ENCODE results near the gene CSNK1A1. TPM values are rescaled to one million over a fixed set of nuclear protein-coding genes. Genes with fewer than 3 reads are reported as not detected.

The CSNK1A1 gene
- total RNA-seq, 4 donors from 2014 or later: 157 to 252 (median 215) TPM

GRCh38 chr5:149478761-149479160 is 72.5 kb downstream of the CSNK1A1 start:
- in situ Hi-C loops (cut with MboI; ENCODE audit: low sequenced_read_pairs in 4 of 4) (no loop called here), intact Hi-C loops (cut with DNase I; ENCODE audit: low total_unique reads) (no loop called here)
- ATAC-seq: no peak
- Histone ChIP-seq H3K27me3 (no peaks in the 10 kb centered on the region), H3K4me3 (no peak overlapping the region), H3K9me3 (no peaks in the 10 kb centered on the region), H3K36me3 (no peaks in the 10 kb centered on the region), H3K27ac (no peak overlapping the region), H3K4me1 (peaks cover 11 to 17% of the 10 kb centered on the region in 2 donors)
- TF ChIP-seq CTCF (IDR thresholded peaks at IDR 0.05 in 4 of 5, conservative IDR thresholded peaks at IDR 0.05 in 1 of 5): no peak
- no peak for TF ChIP-seq POLR2A (IDR thresholded peaks at IDR 0.05)
- DNase-seq: no peak

- TF ChIP-seq CTCF (IDR thresholded peaks at IDR 0.05 in 4 of 5, conservative IDR thresholded peaks at IDR 0.05 in 1 of 5) (no peak), POLR2A (IDR thresholded peaks at IDR 0.05) (no peak)
- DNase-seq (no peak), ATAC-seq (no peak)
- H3K27ac ChIP-seq: no peak overlapping the region
- no peaks in the 10 kb centered on the region for H3K9me3 ChIP-seq
- intact Hi-C loops (cut with DNase I; ENCODE audit: low total_unique reads): no loop called here
- H3K4me1 ChIP-seq: peaks cover 0 to 10% of the 10 kb centered on the region in 2 donors
- no peak overlapping the region for H3K4me3 ChIP-seq
- H3K36me3 ChIP-seq: no peaks in the 10 kb centered on the region
- in situ Hi-C loops (cut with MboI; ENCODE audit: low sequenced_read_pairs in 4 of 4): no loop called here
- no peaks in the 10 kb centered on the region for H3K27me3 ChIP-seq
Observed at GRCh38 chr5:149475777-149476176, 75.5 kb downstream of the CSNK1A1 start.

GRCh38 chr5:149474198-149474597 is 77.0 kb downstream of the CSNK1A1 start:
- no peaks in the 10 kb centered on the region for H3K36me3 ChIP-seq
- in situ Hi-C loops (cut with MboI; ENCODE audit: low sequenced_read_pairs in 4 of 4): no loop called here
- no peaks in the 10 kb centered on the region for H3K27me3 ChIP-seq
- ATAC-seq (peak; percentile 31 to 58), DNase-seq (peak; percentile 34 to 58)
- H3K4me3 ChIP-seq: no peak overlapping the region
- H3K4me1 ChIP-seq: peaks cover 0 to 10% of the 10 kb centered on the region in 2 donors
- intact Hi-C loops (cut with DNase I; ENCODE audit: low total_unique reads): no loop called here
- no peak for TF ChIP-seq CTCF (IDR thresholded peaks at IDR 0.05 in 4 of 5, conservative IDR thresholded peaks at IDR 0.05 in 1 of 5)
- no peak for TF ChIP-seq POLR2A (IDR thresholded peaks at IDR 0.05)
- H3K9me3 ChIP-seq: no peaks in the 10 kb centered on the region
- no peak overlapping the region for H3K27ac ChIP-seq

- DNase-seq: no peak
Observed at GRCh38 chr5:149473441-149473840, 77.8 kb downstream of the CSNK1A1 start.

More at GRCh38 chr5:149473441-149473840, 77.8 kb downstream of the CSNK1A1 start:
- ATAC-seq: no peak
- no peaks in the 10 kb centered on the region for H3K36me3 ChIP-seq
- H3K9me3 ChIP-seq: no peaks in the 10 kb centered on the region
- no peak for TF ChIP-seq CTCF (IDR thresholded peaks at IDR 0.05 in 4 of 5, conservative IDR thresholded peaks at IDR 0.05 in 1 of 5)
- no peak for TF ChIP-seq POLR2A (IDR thresholded peaks at IDR 0.05)
- no peaks in the 10 kb centered on the region for H3K27me3 ChIP-seq
- peaks cover 0 to 10% of the 10 kb centered on the region in 2 donors for H3K4me1 ChIP-seq
- H3K27ac ChIP-seq: no peak overlapping the region
- H3K4me3 ChIP-seq: no peak overlapping the region
- intact Hi-C loops (cut with DNase I; ENCODE audit: low total_unique reads) (no loop called here), in situ Hi-C loops (cut with MboI; ENCODE audit: low sequenced_read_pairs in 4 of 4) (no loop called here)
